H9 (cell line): ENCODE results near the gene MAN1A1. TPM values are rescaled to one million over a fixed set of nuclear protein-coding genes. Genes with fewer than 3 reads are reported as not detected.

Source experiments
- DNase-seq: peaks from one replicate; pipeline ENCODE4 v3.0.0-alpha.2; 2017
- H2AFZ ChIP-seq: one replicate; pipeline ENCODE4 v1.6.1; 2013; ENCODE audit warnings: mild to moderate bottlenecking, low read length, control low read depth, moderate library complexity
- H2AK5ac ChIP-seq: 2 replicates; pipeline ENCODE4 v1.6.1; 2013; ENCODE audit warnings: low read length, control low read depth, mixed read lengths; ENCODE audit not compliant: insufficient read length
- H2BK120ac ChIP-seq: one replicate; pipeline ENCODE4 v1.6.1; 2013; ENCODE audit warnings: low read depth, mild to moderate bottlenecking, low read length, control low read depth, inconsistent platforms; ENCODE audit not compliant: poor library complexity, severe bottlenecking
- H2BK12ac ChIP-seq: 2 replicates; pipeline ENCODE4 v1.6.1; 2013; ENCODE audit warnings: low read length, control low read depth, mixed read lengths, low read depth; ENCODE audit not compliant: insufficient read length
- H2BK15ac ChIP-seq: 2 replicates; pipeline ENCODE4 v1.6.1; 2013; ENCODE audit warnings: low read depth, low read length, control low read depth
- H2BK20ac ChIP-seq: one replicate; pipeline ENCODE4 v1.6.1; 2013; ENCODE audit warnings: low read depth, mild to moderate bottlenecking, low read length, control low read depth, inconsistent platforms; ENCODE audit not compliant: poor library complexity, severe bottlenecking
- H2BK5ac ChIP-seq: 2 replicates; pipeline ENCODE4 v1.6.1; 2013; ENCODE audit warnings: low read length, control low read depth, mixed read lengths; ENCODE audit not compliant: insufficient read length
- H3K14ac ChIP-seq: 2 replicates; pipeline ENCODE4 v1.6.1; 2013; ENCODE audit warnings: low read length, control low read depth; ENCODE audit not compliant: insufficient read depth
- H3K18ac ChIP-seq: 2 replicates; pipeline ENCODE4 v1.6.1; 2013; ENCODE audit warnings: low read depth, mild to moderate bottlenecking, mixed read lengths, low read length, control low read depth; ENCODE audit not compliant: insufficient read length
- H3K23ac ChIP-seq: 2 replicates; pipeline ENCODE4 v1.6.1; 2013; ENCODE audit warnings: low read length, control low read depth, mixed read lengths, low read depth; ENCODE audit not compliant: insufficient read length
- H3K23me2 ChIP-seq: 2 replicates; pipeline ENCODE4 v1.6.1; 2013; ENCODE audit warnings: low read depth, mild to moderate bottlenecking, mixed read lengths, low read length, control low read depth; ENCODE audit not compliant: insufficient read length, poor library complexity, severe bottlenecking
- H3K27ac ChIP-seq: 2 replicates; pipeline ENCODE4 v1.5.1; 2013; ENCODE audit warnings: low read length, control low read depth, mixed read lengths, low read depth; ENCODE audit not compliant: insufficient read length
- H3K27me3 ChIP-seq: 2 replicates; pipeline ENCODE4 v1.6.1; 2013; ENCODE audit warnings: low read length, control low read depth, inconsistent platforms; ENCODE audit not compliant: insufficient read depth
- H3K4ac ChIP-seq: 2 replicates; pipeline ENCODE4 v1.6.1; 2013; ENCODE audit warnings: low read depth, mild to moderate bottlenecking, control low read depth, inconsistent platforms, low read length, moderate library complexity
- H3K4me1 ChIP-seq: 2 replicates; pipeline ENCODE4 v1.6.1; 2013; ENCODE audit warnings: low read length, control low read depth, inconsistent platforms; ENCODE audit not compliant: insufficient read depth
- H3K4me2 ChIP-seq: 2 replicates; pipeline ENCODE4 v1.6.1; 2013; ENCODE audit warnings: low read length, control low read depth, mixed read lengths; ENCODE audit not compliant: insufficient read length, insufficient read depth
- H3K56ac ChIP-seq: 2 replicates; pipeline ENCODE4 v1.6.1; 2013; ENCODE audit warnings: low read depth, mild to moderate bottlenecking, mixed read lengths, low read length, control low read depth; ENCODE audit not compliant: insufficient read length
- H3K79me1 ChIP-seq: 2 replicates; pipeline ENCODE4 v1.6.1; 2013; ENCODE audit warnings: low read depth, mild to moderate bottlenecking, moderate library complexity, low read length, control low read depth, inconsistent platforms; ENCODE audit not compliant: insufficient read depth, poor library complexity, severe bottlenecking
- H3K79me2 ChIP-seq: 2 replicates; pipeline ENCODE4 v1.6.1; 2013; ENCODE audit warnings: low read length, control low read depth, inconsistent platforms; ENCODE audit not compliant: insufficient read depth
- H3K9ac ChIP-seq: 2 replicates; pipeline ENCODE4 v1.6.1; 2013; ENCODE audit warnings: low read length, control low read depth, mixed read lengths; ENCODE audit not compliant: insufficient read length; ENCODE audit errors: extremely low read depth
- H3K9me3 ChIP-seq: one replicate; pipeline ENCODE4 v1.6.1; 2013; ENCODE audit warnings: low read depth, low read length, inconsistent platforms; ENCODE audit not compliant: control insufficient read depth
- H3T11ph ChIP-seq: one replicate; pipeline ENCODE4 v1.6.1; 2013; ENCODE audit warnings: mild to moderate bottlenecking, low read length, control low read depth, inconsistent platforms
- H4K20me1 ChIP-seq: one replicate; pipeline ENCODE4 v1.6.1; 2013; ENCODE audit not compliant: control insufficient read depth, insufficient read length, insufficient read depth
- H4K5ac ChIP-seq: 2 replicates; pipeline ENCODE4 v1.6.1; 2013; ENCODE audit warnings: low read depth, mild to moderate bottlenecking, mixed read lengths, low read length, control low read depth; ENCODE audit not compliant: insufficient read length
- H4K8ac ChIP-seq: replicated peaks from 2 replicates; pipeline ENCODE4 v1.6.1; 2013; ENCODE audit warnings: low read length, control low read depth, mixed read lengths, low read depth; ENCODE audit not compliant: insufficient read length
- H4K91ac ChIP-seq: 2 replicates; pipeline ENCODE4 v1.6.1; 2013; ENCODE audit warnings: low read depth, mild to moderate bottlenecking, moderate library complexity, mixed read lengths, low read length, control low read depth; ENCODE audit not compliant: insufficient read length
- H3K27ac Mint-ChIP-seq, 3 experiments: 2 replicates in 2 of 3; 3 replicates in 1 of 3; pipeline ENCODE4 v1.8.0; 2020 to 2021; ENCODE audit warnings: mixed read lengths in 3 of 3, mild to moderate bottlenecking in 1 of 3, moderate library complexity in 1 of 3
- H3K27me3 Mint-ChIP-seq: 2 replicates; pipeline ENCODE4 v1.8.0; 2021; ENCODE audit warnings: low read depth, mild to moderate bottlenecking, moderate library complexity, mixed read lengths
- H3K36me3 Mint-ChIP-seq, 3 experiments: 2 replicates in 2 of 3; 3 replicates in 1 of 3; pipeline ENCODE4 v1.8.0; 2020 to 2021; ENCODE audit warnings: low read depth in 3 of 3, mixed read lengths in 3 of 3; ENCODE audit not compliant: insufficient read depth in 1 of 3
- H3K4me1 Mint-ChIP-seq, 2 experiments: 2 replicates each; pipeline ENCODE4 v1.8.0; 2020; ENCODE audit warnings: mixed read lengths in 2 of 2
- H3K4me3 Mint-ChIP-seq, 2 experiments: 2 replicates in 1 of 2; 3 replicates in 1 of 2; pipeline ENCODE4 v1.8.0; 2020 to 2021; ENCODE audit warnings: mild to moderate bottlenecking in 2 of 2, mixed read lengths in 2 of 2, moderate library complexity in 1 of 2
- H3K9me3 Mint-ChIP-seq, 2 experiments: 2 replicates in 1 of 2; 3 replicates in 1 of 2; pipeline ENCODE4 v1.8.0; 2020; ENCODE audit warnings: mild to moderate bottlenecking in 2 of 2, mixed read lengths in 2 of 2, moderate library complexity in 1 of 2
- CTCF ChIP-seq: fragments of 200-600 bp; sonication (generic); conservative IDR thresholded peaks from 3 replicates; pipeline ENCODE4 v1.8.0; 2021; ENCODE audit warnings: antibody characterized with exemption, mild to moderate bottlenecking
- WGBS: extraction: QIAGEN DNeasy Blood & Tissue Kit; methylation state at CpG from one replicate; pipeline ENCODE4 v1.1.7; 2013; ENCODE audit warnings: missing lambda C conversion rate, low lambda C conversion rate, mixed read lengths; ENCODE audit not compliant: insufficient read length; ENCODE audit errors: extremely low coverage; 5-methylcytosine and 5-hydroxymethylcytosine counted together
- total RNA-seq: library from RNA; stranded (reverse); gene quantifications from 2 replicates; pipeline ENCODE4 v1.2.1, GENCODE V29; 2021

The MAN1A1 gene
- total RNA-seq, 1 experiment from 2014 or later, result 1.6 TPM

DNA sequence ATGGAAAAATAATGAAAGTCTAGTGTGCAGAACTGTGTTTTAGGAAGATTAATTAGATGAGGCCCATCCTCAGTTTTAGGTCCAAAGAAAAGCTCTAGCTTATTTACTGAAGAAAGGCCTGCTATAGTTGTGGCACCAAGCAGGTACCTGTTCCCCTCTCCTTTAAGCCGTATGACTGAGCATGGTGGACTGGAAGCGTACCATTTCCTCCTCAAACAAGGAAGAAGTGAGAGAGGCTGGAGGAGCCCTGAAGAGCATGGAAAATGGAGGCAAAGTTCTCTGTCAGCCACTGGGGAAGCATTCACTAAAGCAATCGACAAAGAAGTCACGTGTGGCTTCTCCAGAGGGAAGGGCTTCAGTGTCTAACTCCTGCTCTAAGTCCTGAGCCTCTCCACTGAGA lies 100.2 kb downstream of the MAN1A1 start:
- H2BK15ac ChIP-seq, result no peak overlapping the region
- no peaks in the 10 kb centered on the region for H4K20me1 ChIP-seq
- no peaks in the 10 kb centered on the region for H3K79me2 ChIP-seq
- WGBS, result no CpG with 5 or more reads among the region's 4 CpGs
- no peak overlapping the region for H3K27ac ChIP-seq
- no peaks in the 10 kb centered on the region for H3K23me2 ChIP-seq
- H4K8ac ChIP-seq, result no peak overlapping the region
- H3K56ac ChIP-seq, result no peak overlapping the region
- Mint-ChIP-seq H3K4me3 (no peak overlapping the region), H3K27me3 (no peaks in the 10 kb centered on the region), H3K36me3 (no peaks in the 10 kb centered on the region), H3K27ac (no peak overlapping the region), H3K4me1 (no peaks in the 10 kb centered on the region), H3K9me3 (no peaks in the 10 kb centered on the region)
- no peaks in the 10 kb centered on the region for H3K27me3 ChIP-seq
- H3K79me1 ChIP-seq, result no peaks in the 10 kb centered on the region
- H4K91ac ChIP-seq, result no peak overlapping the region
- H3K4ac ChIP-seq, result no peak overlapping the region
- no peak overlapping the region for H2AFZ ChIP-seq
- H4K5ac ChIP-seq, result no peak overlapping the region
- no peak overlapping the region for H3T11ph ChIP-seq
- no peak overlapping the region for H2BK20ac ChIP-seq
- TF ChIP-seq CTCF, result no peak
- no peak overlapping the region for H3K14ac ChIP-seq
- no peak for DNase-seq
- no peak overlapping the region for H3K23ac ChIP-seq
- H2AK5ac ChIP-seq, result no peak overlapping the region
- no peak overlapping the region for H2BK12ac ChIP-seq
- no peaks in the 10 kb centered on the region for H3K4me1 ChIP-seq
- no peaks in the 10 kb centered on the region for H3K9me3 ChIP-seq
- no peak overlapping the region for H2BK120ac ChIP-seq
- no peak overlapping the region for H3K4me2 ChIP-seq
- no peak overlapping the region for H3K9ac ChIP-seq
- no peak overlapping the region for H2BK5ac ChIP-seq
- no peak overlapping the region for H3K18ac ChIP-seq
